GM23248 (cell line): Measurements from ENCODE around the gene SAMD15.

Source experiments
- EZH2 ChIP-seq: fragments of 200-600 bp; sonication (generic); IDR thresholded peaks from 2 replicates; pipeline ENCODE4 v1.6.1; 2018; ENCODE audit warnings: antibody characterized with exemption, mild to moderate bottlenecking; ENCODE audit not compliant: insufficient read depth, poor library complexity, severe bottlenecking
- EZH2phosphoT487 ChIP-seq: fragments of 200-600 bp; sonication (generic); IDR thresholded peaks from 2 replicates; pipeline ENCODE4 v1.6.1; 2018; ENCODE audit warnings: antibody characterized with exemption, moderate library complexity, mild to moderate bottlenecking, low read depth; ENCODE audit not compliant: insufficient read depth

- TF ChIP-seq EZH2, result no peak
- no peak for TF ChIP-seq EZH2phosphoT487
These were observed 1.8 kb upstream of the SAMD15 start for GRCh38 chr14:77375164-77375950.
